ENCODE measurements around the gene ZBTB20. TPM values are rescaled to one million over a fixed set of nuclear protein-coding genes. Genes with fewer than 3 reads are reported as not detected.

Gene ZBTB20
- total RNA-seq, 1 experiment from 2014 or later, result 12.8 TPM

DNA sequence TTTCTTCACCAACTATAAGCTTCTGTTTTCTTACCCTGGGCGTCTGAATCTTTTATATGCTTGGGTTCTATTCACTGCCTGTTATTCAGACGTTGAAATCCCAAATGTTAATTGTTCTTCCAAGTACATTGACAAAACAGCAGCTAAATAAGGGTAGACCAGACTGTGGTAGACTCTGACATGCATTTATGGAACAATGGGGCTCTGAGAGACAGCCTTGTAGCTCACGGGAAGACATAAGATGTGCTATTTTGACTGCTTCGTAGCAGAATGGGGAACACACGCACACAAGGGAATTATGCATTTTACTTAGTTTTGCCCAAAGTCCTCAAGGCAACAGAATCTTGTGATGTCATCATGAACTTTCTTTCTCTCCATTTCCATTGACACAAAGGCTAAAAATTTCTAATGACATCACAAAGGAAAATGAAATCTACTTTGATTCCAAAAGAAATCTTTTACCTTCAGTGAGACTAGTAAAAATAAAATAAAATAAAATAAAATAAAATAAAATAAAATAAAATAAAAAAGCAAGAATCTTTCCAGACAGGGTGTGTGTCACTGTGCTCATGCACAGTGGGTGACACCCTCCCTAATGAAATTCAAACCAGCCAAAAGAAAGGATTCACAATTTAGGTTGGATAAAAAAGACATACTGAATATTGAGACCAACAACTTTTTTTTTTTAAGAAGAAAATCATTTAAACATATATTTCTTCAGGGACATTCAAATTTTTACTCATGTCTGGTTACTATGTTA is 346.6 kb downstream of the ZBTB20 start:
- BruUV-seq (replicated peaks), result no TSS peak
- Histone ChIP-seq H3K4me1 (no peaks in the 10 kb centered on the region), H3K4me3 (ENCODE audit: low read depth, low read length) (no peak overlapping the region), H3K27me3 (replicated peaks; ENCODE audit: control insufficient read depth, insufficient read depth, low read length) (no peaks in the 10 kb centered on the region), H3K9me3 (no peaks in the 10 kb centered on the region), H3K36me3 (ENCODE audit: control insufficient read depth, insufficient read depth, low read length) (no peaks in the 10 kb centered on the region)
- no peaks in the 10 kb centered on the region for H3K9me3 Mint-ChIP-seq (ENCODE audit: unreplicated experiment)
- no peaks in the 10 kb centered on the region for H3K36me3 Mint-ChIP-seq (ENCODE audit: insufficient read depth, unreplicated experiment)
- DNase-seq, result no peak
- POLR2A ChIA-PET, result no interaction called here
- no peak overlapping the region for H3K4me3 Mint-ChIP-seq (ENCODE audit: unreplicated experiment)
- H3K4me1 Mint-ChIP-seq (ENCODE audit: low read depth, unreplicated experiment), result no peaks in the 10 kb centered on the region
- H3K27me3 Mint-ChIP-seq (ENCODE audit: insufficient read depth, unreplicated experiment), result peaks cover 3% of the 10 kb centered on the region
- TF ChIP-seq, protein P1, sequence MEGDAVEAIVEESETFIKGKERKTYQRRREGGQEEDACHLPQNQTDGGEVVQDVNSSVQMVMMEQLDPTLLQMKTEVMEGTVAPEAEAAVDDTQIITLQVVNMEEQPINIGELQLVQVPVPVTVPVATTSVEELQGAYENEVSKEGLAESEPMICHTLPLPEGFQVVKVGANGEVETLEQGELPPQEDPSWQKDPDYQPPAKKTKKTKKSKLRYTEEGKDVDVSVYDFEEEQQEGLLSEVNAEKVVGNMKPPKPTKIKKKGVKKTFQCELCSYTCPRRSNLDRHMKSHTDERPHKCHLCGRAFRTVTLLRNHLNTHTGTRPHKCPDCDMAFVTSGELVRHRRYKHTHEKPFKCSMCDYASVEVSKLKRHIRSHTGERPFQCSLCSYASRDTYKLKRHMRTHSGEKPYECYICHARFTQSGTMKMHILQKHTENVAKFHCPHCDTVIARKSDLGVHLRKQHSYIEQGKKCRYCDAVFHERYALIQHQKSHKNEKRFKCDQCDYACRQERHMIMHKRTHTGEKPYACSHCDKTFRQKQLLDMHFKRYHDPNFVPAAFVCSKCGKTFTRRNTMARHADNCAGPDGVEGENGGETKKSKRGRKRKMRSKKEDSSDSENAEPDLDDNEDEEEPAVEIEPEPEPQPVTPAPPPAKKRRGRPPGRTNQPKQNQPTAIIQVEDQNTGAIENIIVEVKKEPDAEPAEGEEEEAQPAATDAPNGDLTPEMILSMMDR (IDR thresholded peaks at IDR 0.05; ENCODE audit: insufficient read depth in 1 of 2, low read depth in 1 of 2, low read length in 1 of 2, severe bottlenecking in 1 of 2, unreplicated experiment in 1 of 2), result no peak
- CTCF ChIA-PET, result no interaction called here
- intact Hi-C loops (cut with micrococcal nuclease; ENCODE audit: unreplicated experiment), result no loop called here
- no peak overlapping the region for H3K27ac Mint-ChIP-seq (ENCODE audit: unreplicated experiment)

DNA sequence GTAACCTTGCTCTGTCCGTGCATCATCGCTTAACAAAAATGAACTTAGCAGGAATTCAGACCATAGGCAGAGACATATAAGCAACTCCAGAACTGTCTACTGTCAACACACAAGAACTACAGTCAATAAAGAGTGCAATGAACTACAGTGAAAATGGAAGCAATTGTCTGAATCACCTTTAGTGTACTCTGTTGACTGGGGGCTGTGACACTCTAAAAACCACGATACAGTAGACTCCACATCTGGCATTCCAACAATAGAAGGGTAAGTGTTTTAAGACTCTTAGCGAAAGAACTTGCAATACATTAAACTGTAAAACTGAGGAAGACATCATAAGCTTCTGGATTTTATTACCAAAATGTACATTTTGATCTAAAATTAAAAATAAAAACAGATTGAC is 347.3 kb downstream of the ZBTB20 start:
- Histone ChIP-seq H3K36me3 (ENCODE audit: control insufficient read depth, insufficient read depth, low read length) (no peaks in the 10 kb centered on the region), H3K4me1 (no peaks in the 10 kb centered on the region), H3K9me3 (no peaks in the 10 kb centered on the region), H3K4me3 (ENCODE audit: low read depth, low read length) (no peak overlapping the region), H3K27me3 (replicated peaks; ENCODE audit: control insufficient read depth, insufficient read depth, low read length) (no peaks in the 10 kb centered on the region)
- peaks cover 3% of the 10 kb centered on the region for H3K27me3 Mint-ChIP-seq (ENCODE audit: insufficient read depth, unreplicated experiment)
- CTCF ChIA-PET, result no interaction called here
- no peaks in the 10 kb centered on the region for H3K36me3 Mint-ChIP-seq (ENCODE audit: insufficient read depth, unreplicated experiment)
- H3K27ac Mint-ChIP-seq (ENCODE audit: unreplicated experiment), result no peak overlapping the region
- TF ChIP-seq, protein P1 (IDR thresholded peaks at IDR 0.05; ENCODE audit: insufficient read depth in 1 of 2, low read depth in 1 of 2, low read length in 1 of 2, severe bottlenecking in 1 of 2, unreplicated experiment in 1 of 2), result no peak
- POLR2A ChIA-PET, result no interaction called here
- no TSS peak for BruUV-seq (replicated peaks)
- H3K4me3 Mint-ChIP-seq (ENCODE audit: unreplicated experiment), result no peak overlapping the region
- no peak for DNase-seq
- H3K9me3 Mint-ChIP-seq (ENCODE audit: unreplicated experiment), result no peaks in the 10 kb centered on the region
- intact Hi-C loops (cut with micrococcal nuclease; ENCODE audit: unreplicated experiment), result no loop called here
- no peaks in the 10 kb centered on the region for H3K4me1 Mint-ChIP-seq (ENCODE audit: low read depth, unreplicated experiment)

DNA sequence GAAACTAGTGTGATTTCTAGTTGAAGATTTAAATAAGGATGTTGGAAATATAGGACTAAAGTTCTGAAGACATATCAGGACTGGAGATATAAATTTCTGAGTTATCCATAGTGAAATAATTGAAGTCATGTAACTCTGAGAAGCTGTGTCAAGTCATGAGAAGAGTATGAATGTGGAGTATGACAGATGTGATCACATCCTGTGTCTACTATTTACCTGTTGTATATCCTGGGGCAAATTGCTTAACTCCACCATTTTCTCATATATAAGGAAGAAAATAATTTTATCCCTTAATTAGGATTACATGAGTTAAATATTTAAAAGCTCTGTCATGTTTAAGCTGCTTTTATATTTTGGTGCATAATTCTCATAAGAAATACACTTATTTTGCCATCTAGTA is 350.3 kb downstream of the ZBTB20 start:
- no peak overlapping the region for H3K27ac Mint-ChIP-seq (ENCODE audit: unreplicated experiment)
- TF ChIP-seq, protein P1 (IDR thresholded peaks at IDR 0.05; ENCODE audit: insufficient read depth in 1 of 2, low read depth in 1 of 2, low read length in 1 of 2, severe bottlenecking in 1 of 2, unreplicated experiment in 1 of 2), result no peak
- ChIA-PET POLR2A (no interaction called here), CTCF (no interaction called here)
- H3K27me3 Mint-ChIP-seq (ENCODE audit: insufficient read depth, unreplicated experiment), result no peaks in the 10 kb centered on the region
- Histone ChIP-seq H3K36me3 (ENCODE audit: control insufficient read depth, insufficient read depth, low read length) (no peaks in the 10 kb centered on the region), H3K4me3 (ENCODE audit: low read depth, low read length) (no peak overlapping the region), H3K27me3 (replicated peaks; ENCODE audit: control insufficient read depth, insufficient read depth, low read length) (no peaks in the 10 kb centered on the region), H3K9me3 (no peaks in the 10 kb centered on the region), H3K4me1 (peaks cover 7% of the 10 kb centered on the region)
- intact Hi-C loops (cut with micrococcal nuclease; ENCODE audit: unreplicated experiment), result no loop called here
- no peaks in the 10 kb centered on the region for H3K4me1 Mint-ChIP-seq (ENCODE audit: low read depth, unreplicated experiment)
- H3K4me3 Mint-ChIP-seq (ENCODE audit: unreplicated experiment), result no peak overlapping the region
- H3K9me3 Mint-ChIP-seq (ENCODE audit: unreplicated experiment), result no peaks in the 10 kb centered on the region
- H3K36me3 Mint-ChIP-seq (ENCODE audit: insufficient read depth, unreplicated experiment), result no peaks in the 10 kb centered on the region
- no TSS peak for BruUV-seq (replicated peaks)
- no peak for DNase-seq

Data from Caco-2 (cell line).